ENCODE measurements around the gene TCF4. TPM values are rescaled to one million over a fixed set of nuclear protein-coding genes. Genes with fewer than 3 reads are reported as not detected.

TCF4 gene
- total RNA-seq, 4 donors from 2014 or later = 30.3 to 51.1 (median 40.1) TPM

- Histone ChIP-seq H3K27ac (no peak overlapping the region), H3K27me3 (no peaks in the 10 kb centered on the region), H3K9me3 (no peaks in the 10 kb centered on the region), H3K36me3 (no peaks in the 10 kb centered on the region), H3K4me3 (no peak overlapping the region), H3K4me1 (peaks cover 0 to 14% (median 1%) of the 10 kb centered on the region in 4 donors)
- TF ChIP-seq CTCF (IDR thresholded peaks at IDR 0.05) (no peak), EP300 (IDR thresholded peaks at IDR 0.05; ENCODE audit: low read depth) (no peak), POLR2A (IDR thresholded peaks at IDR 0.05) (no peak), POLR2AphosphoS5 (IDR thresholded peaks at IDR 0.05) (no peak)
- intact Hi-C loops (cut with DNase I; ENCODE audit: low total_unique reads) = no loop called here
- WGBS, 2 donors (ENCODE audit: low coverage in 1 of 2) = 67 to 75% methylated on average over 4 of the region's 4 CpGs
- DNase-seq = no peak
- in situ Hi-C loops (cut with MboI; ENCODE audit: low pct_ligation_motif_present in 1 of 4, low pct_unique_long_range_greater_than_20kb in 1 of 4, low sequenced_read_pairs in 3 of 4) = no loop called here
Observed at GRCh38 chr18:55487997-55488396, 100.0 kb downstream of the TCF4 start.

GRCh38 chr18:55486936-55487335, 101.1 kb downstream of the TCF4 start:
- intact Hi-C loops (cut with DNase I; ENCODE audit: low total_unique reads) = no loop called here
- no peak overlapping the region for H3K27ac ChIP-seq
- H3K4me3 ChIP-seq = no peak overlapping the region
- in situ Hi-C loops (cut with MboI; ENCODE audit: low pct_ligation_motif_present in 1 of 4, low pct_unique_long_range_greater_than_20kb in 1 of 4, low sequenced_read_pairs in 3 of 4) = no loop called here
- 82 to 88% methylated on average over 3 of the region's 3 CpGs for WGBS, 2 donors (ENCODE audit: low coverage in 1 of 2)
- TF ChIP-seq POLR2AphosphoS5 (IDR thresholded peaks at IDR 0.05) = no peak
- TF ChIP-seq EP300 (IDR thresholded peaks at IDR 0.05; ENCODE audit: low read depth) = no peak
- TF ChIP-seq CTCF (IDR thresholded peaks at IDR 0.05) = no peak
- TF ChIP-seq POLR2A (IDR thresholded peaks at IDR 0.05) = no peak
- H3K36me3 ChIP-seq = no peaks in the 10 kb centered on the region
- no peaks in the 10 kb centered on the region for H3K9me3 ChIP-seq
- no peak for DNase-seq
- H3K4me1 ChIP-seq = peaks cover 0 to 14% (median 1%) of the 10 kb centered on the region in 4 donors
- H3K27me3 ChIP-seq = no peaks in the 10 kb centered on the region

GRCh38 chr18:55485666-55486065, 102.3 kb downstream of the TCF4 start:
- H3K27me3 ChIP-seq = no peaks in the 10 kb centered on the region
- intact Hi-C loops (cut with DNase I; ENCODE audit: low total_unique reads) = no loop called here
- 81 to 97% methylated on average over 2 of the region's 2 CpGs for WGBS, 2 donors (ENCODE audit: low coverage in 1 of 2)
- in situ Hi-C loops (cut with MboI; ENCODE audit: low pct_ligation_motif_present in 1 of 4, low pct_unique_long_range_greater_than_20kb in 1 of 4, low sequenced_read_pairs in 3 of 4) = no loop called here
- H3K4me1 ChIP-seq = peaks cover 0 to 14% (median 1%) of the 10 kb centered on the region in 4 donors
- TF ChIP-seq EP300 (IDR thresholded peaks at IDR 0.05; ENCODE audit: low read depth) (no peak), POLR2A (IDR thresholded peaks at IDR 0.05) (no peak), POLR2AphosphoS5 (IDR thresholded peaks at IDR 0.05) (no peak), CTCF (IDR thresholded peaks at IDR 0.05) (no peak)
- H3K4me3 ChIP-seq = no peak overlapping the region
- DNase-seq = no peak
- H3K36me3 ChIP-seq = no peaks in the 10 kb centered on the region
- H3K27ac ChIP-seq = no peak overlapping the region
- no peaks in the 10 kb centered on the region for H3K9me3 ChIP-seq

GRCh38 chr18:55484773-55485172, 103.2 kb downstream of the TCF4 start:
- Histone ChIP-seq H3K4me1 (peaks cover 0 to 14% (median 1%) of the 10 kb centered on the region in 4 donors), H3K36me3 (no peaks in the 10 kb centered on the region), H3K27ac (no peak overlapping the region), H3K4me3 (no peak overlapping the region), H3K9me3 (no peaks in the 10 kb centered on the region), H3K27me3 (no peaks in the 10 kb centered on the region)
- WGBS, 2 donors (ENCODE audit: low coverage in 1 of 2) = 59 to 80% methylated on average over 1 to 2 of the region's 2 CpGs
- in situ Hi-C loops (cut with MboI; ENCODE audit: low pct_ligation_motif_present in 1 of 4, low pct_unique_long_range_greater_than_20kb in 1 of 4, low sequenced_read_pairs in 3 of 4) (no loop called here), intact Hi-C loops (cut with DNase I; ENCODE audit: low total_unique reads) (no loop called here)
- no peak for DNase-seq
- TF ChIP-seq POLR2A (IDR thresholded peaks at IDR 0.05) (no peak), POLR2AphosphoS5 (IDR thresholded peaks at IDR 0.05) (no peak), CTCF (IDR thresholded peaks at IDR 0.05) (no peak), EP300 (IDR thresholded peaks at IDR 0.05; ENCODE audit: low read depth) (no peak)
